Brain microvascular endothelial cell (primary cell): ENCODE measurements around the gene PRRC2A.

Experiments
- DNase-seq: peaks from one replicate; pipeline ENCODE4 v3.0.0-alpha.2; 2020
- H3K27ac ChIP-seq: fragments of 250-450 bp; sonication (Bioruptor Pico); 2 replicates; pipeline ENCODE4 v1.5.1; 2020; ENCODE audit warnings: mild to moderate bottlenecking, moderate library complexity
- H3K27me3 ChIP-seq: fragments of 250-450 bp; sonication (Bioruptor Pico); replicated peaks from 2 replicates; pipeline ENCODE4 v1.5.1; 2020; ENCODE audit warnings: mild to moderate bottlenecking
- H3K36me3 ChIP-seq: fragments of 250-450 bp; sonication (Bioruptor Pico); replicated peaks from 2 replicates; pipeline ENCODE4 v1.5.1; 2020; ENCODE audit warnings: mild to moderate bottlenecking
- H3K4me3 ChIP-seq: 2 replicates; pipeline ENCODE4 v1.5.1; 2011; ENCODE audit warnings: low read depth, mild to moderate bottlenecking, control low read depth, low read length, moderate library complexity
- CTCF ChIP-seq: IDR thresholded peaks from 2 replicates; pipeline ENCODE4 v1.5.1; 2011; ENCODE audit warnings: low read depth, mild to moderate bottlenecking, moderate library complexity, low read length, control low read depth, inconsistent platforms; ENCODE audit errors: missing control alignments
- in situ Hi-C: cut with HindIII; loops from 2 replicates; pipeline ENCODE4 v1.10.0; 2017; ENCODE audit warnings: low sequenced_read_pairs, low pct_ligation_motif_present

Gene PRRC2A

GRCh38 chr6:31654574-31655348 lies 34.2 kb downstream of the PRRC2A start:
- Histone ChIP-seq H3K36me3 (peaks cover 2% of the 10 kb centered on the region), H3K27ac (no peak overlapping the region), H3K27me3 (no peaks in the 10 kb centered on the region), H3K4me3 (no peak overlapping the region)
- no peak for TF ChIP-seq CTCF
- in situ Hi-C loops, result no loop called here
- no peak for DNase-seq

- TF ChIP-seq CTCF, result no peak
- DNase-seq, result no peak
- Histone ChIP-seq H3K4me3 (no peak within 1 kb of the TSS), H3K36me3 (peaks cover 2% of the 10 kb centered on the region), H3K27me3 (no peaks in the 10 kb centered on the region), H3K27ac (no peak within 1 kb of the TSS)
- in situ Hi-C loops, result no loop called here
Observed at GRCh38 chr6:31655349-31656237, 35.1 kb downstream of the PRRC2A start, which contains the start of gene APOM. APOM (plus strand) TSS chr6:31655894; CDS start chr6:31655967, 73 bp downstream.

DNA sequence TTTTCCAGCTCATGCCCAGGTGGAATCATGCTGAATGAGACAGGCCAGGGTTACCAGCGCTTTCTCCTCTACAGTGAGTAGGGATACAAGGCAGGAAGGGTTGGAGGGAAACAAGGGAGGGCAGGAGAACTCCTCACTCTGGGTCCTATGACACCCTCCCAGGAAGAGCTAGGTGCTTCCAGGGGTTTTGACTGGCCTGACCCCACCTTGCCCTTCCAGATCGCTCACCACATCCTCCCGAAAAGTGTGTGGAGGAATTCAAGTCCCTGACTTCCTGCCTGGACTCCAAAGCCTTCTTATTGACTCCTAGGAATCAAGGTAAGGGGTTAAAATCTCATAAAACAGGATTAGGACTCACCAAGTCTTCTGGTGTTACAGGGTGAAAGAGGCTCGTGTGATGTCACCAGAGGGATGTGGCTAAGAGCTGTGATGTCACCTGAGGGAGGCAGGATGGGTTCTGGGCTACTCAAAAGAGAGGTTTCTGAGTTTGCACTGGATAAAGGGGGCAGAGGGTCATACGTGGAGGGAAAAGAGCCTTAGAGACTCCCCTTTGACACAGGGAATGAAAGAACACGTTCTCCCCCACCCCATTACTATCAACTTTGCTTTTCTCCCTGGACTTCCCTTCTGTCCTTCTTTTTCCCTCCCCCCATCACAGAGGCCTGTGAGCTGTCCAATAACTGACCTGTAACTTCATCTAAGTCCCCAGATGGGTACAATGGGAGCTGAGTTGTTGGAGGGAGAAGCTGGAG lies 37.1 kb downstream of the PRRC2A start:
- no peaks in the 10 kb centered on the region for H3K27me3 ChIP-seq
- DNase-seq, result no peak
- in situ Hi-C loops, result no loop called here
- H3K27ac ChIP-seq, result no peak overlapping the region
- H3K36me3 ChIP-seq, result peaks cover 9% of the 10 kb centered on the region
- H3K4me3 ChIP-seq, result no peak overlapping the region
- no peak for TF ChIP-seq CTCF

DNA sequence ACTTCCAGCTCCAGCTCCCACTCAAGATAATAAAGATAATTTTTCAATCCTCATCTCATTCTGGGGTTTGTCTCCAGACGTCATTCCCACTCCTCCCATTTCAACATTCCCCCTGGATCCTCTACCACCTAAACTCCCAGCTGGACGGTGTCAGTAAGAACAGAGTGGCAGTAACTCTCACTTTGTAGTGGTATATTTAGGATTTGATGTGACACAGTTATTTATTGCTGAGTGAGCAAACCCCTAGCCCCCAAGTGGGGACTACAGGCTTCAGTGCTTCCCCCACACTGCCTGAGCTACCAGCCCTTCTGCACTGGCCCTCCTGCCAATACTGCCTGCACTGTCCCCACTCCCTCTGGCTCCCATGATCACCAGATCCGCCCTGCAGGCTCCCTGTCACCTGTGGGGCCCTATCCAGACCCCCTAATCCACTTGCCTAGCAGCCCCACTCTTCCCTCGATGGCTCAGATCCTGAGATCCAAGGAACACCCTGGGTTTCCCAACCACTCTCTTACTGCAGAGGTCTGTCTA lies 37.7 kb downstream of the PRRC2A start:
- in situ Hi-C loops, result no loop called here
- Histone ChIP-seq H3K27me3 (no peaks in the 10 kb centered on the region), H3K4me3 (no peak overlapping the region), H3K27ac (no peak overlapping the region), H3K36me3 (peaks cover 9% of the 10 kb centered on the region)
- TF ChIP-seq CTCF, result no peak
- DNase-seq, result no peak

GRCh38 chr6:31658983-31659648 lies 38.6 kb downstream of the PRRC2A start:
- Histone ChIP-seq H3K4me3 (peak overlapping the region; percentile 87), H3K36me3 (peaks cover 9% of the 10 kb centered on the region), H3K27me3 (no peaks in the 10 kb centered on the region), H3K27ac (no peak overlapping the region)
- no peak for TF ChIP-seq CTCF
- DNase-seq, result no peak
- in situ Hi-C loops, result no loop called here
